Stomach (tissue), 4 donors: Measurements from ENCODE around the gene SNX33.

ENCODE experiments used
- POLR2A ChIP-seq, 4 donors: fragments of 450-650 bp; IDR thresholded peaks; one replicate each; pipeline ENCODE4 v1.6.1; 2016; ENCODE audit warnings: antibody characterized with exemption in 4 of 4, control low read depth in 2 of 4, mild to moderate bottlenecking in 1 of 4, moderate library complexity in 1 of 4
- TF ChIP-seq, protein P1 (sequence below), 7 experiments: fragments of 450-650 bp in 4 of 7; fragments of 200-600 bp in 3 of 7; sonication (generic) in 3 of 7; IDR thresholded peaks; one replicate each; pipeline ENCODE4 v1.5.1; 2016 to 2019; ENCODE audit warnings: antibody characterized with exemption in 7 of 7, control low read depth in 2 of 7, mild to moderate bottlenecking in 1 of 7

DNA sequence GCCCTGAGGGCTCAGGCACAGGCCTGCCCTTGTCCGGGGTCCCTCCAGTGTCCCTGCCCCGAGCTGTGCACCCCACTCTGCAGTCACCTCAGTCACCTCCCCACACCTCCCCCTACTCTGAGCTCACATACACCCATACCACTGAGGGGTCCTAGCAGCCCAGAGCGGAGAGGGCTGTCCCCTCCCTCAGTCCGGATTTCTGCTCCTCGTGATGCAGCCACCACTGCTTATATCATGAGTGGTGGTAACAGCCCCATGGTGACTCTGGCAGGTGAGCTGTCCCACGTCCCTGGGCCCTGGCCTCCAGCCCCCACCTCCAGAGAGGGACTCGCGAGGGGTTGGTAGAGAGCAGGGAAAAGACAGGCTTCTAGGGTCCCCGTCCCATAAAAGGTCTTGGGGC lies 56.9 kb downstream of the SNX33 start:
- TF ChIP-seq, protein P1, sequence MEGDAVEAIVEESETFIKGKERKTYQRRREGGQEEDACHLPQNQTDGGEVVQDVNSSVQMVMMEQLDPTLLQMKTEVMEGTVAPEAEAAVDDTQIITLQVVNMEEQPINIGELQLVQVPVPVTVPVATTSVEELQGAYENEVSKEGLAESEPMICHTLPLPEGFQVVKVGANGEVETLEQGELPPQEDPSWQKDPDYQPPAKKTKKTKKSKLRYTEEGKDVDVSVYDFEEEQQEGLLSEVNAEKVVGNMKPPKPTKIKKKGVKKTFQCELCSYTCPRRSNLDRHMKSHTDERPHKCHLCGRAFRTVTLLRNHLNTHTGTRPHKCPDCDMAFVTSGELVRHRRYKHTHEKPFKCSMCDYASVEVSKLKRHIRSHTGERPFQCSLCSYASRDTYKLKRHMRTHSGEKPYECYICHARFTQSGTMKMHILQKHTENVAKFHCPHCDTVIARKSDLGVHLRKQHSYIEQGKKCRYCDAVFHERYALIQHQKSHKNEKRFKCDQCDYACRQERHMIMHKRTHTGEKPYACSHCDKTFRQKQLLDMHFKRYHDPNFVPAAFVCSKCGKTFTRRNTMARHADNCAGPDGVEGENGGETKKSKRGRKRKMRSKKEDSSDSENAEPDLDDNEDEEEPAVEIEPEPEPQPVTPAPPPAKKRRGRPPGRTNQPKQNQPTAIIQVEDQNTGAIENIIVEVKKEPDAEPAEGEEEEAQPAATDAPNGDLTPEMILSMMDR (IDR thresholded peaks at IDR 0.05), result no peak
- TF ChIP-seq POLR2A (IDR thresholded peaks at IDR 0.05), result no peak
